Coronary artery (tissue), 2 donors: ENCODE data around the gene FOXS1.

Experiments used
- DNase-seq: peaks from one replicate; pipeline ENCODE4 v3.0.0-alpha.2; 2017; ENCODE audit warnings: low spot score
- H3K27ac ChIP-seq, 2 donors: fragments of 200-600 bp; sonication (generic); one replicate each; pipeline ENCODE4 v1.5.1; 2016 to 2019
- H3K4me3 ChIP-seq: fragments of 200-600 bp; sonication (generic); 2 replicates; pipeline ENCODE4 v1.5.1; 2016; ENCODE audit warnings: mild to moderate bottlenecking, moderate library complexity
- CTCF ChIP-seq: fragments of 200-600 bp; sonication (generic); IDR thresholded peaks from one replicate; pipeline ENCODE4 v1.5.1; 2019; ENCODE audit warnings: antibody characterized with exemption

Gene FOXS1

DNA sequence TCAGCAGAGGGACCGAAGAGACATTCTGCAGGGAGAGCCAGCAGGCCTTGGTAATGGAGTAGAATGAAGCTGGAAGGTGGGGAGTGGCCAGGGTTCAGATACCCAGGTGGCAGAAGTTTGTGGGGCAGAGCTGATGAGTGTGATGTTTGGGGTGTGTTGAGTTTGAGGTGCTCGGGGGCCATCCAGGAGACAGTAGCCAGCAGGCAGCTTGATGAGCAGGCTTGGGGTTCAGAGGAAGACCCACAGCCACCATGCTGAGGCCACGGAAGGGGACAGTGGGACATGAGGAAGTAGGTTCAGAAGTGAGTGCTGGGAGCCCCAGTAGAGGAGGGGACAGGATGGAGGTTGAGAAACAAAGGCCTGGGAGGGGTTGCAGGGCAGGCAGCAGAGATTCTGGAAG is 11.1 kb upstream of the FOXS1 start:
- DNase-seq = no peak
- Histone ChIP-seq H3K27ac (no peak overlapping the region), H3K4me3 (no peak overlapping the region)
- no peak for TF ChIP-seq CTCF

DNA sequence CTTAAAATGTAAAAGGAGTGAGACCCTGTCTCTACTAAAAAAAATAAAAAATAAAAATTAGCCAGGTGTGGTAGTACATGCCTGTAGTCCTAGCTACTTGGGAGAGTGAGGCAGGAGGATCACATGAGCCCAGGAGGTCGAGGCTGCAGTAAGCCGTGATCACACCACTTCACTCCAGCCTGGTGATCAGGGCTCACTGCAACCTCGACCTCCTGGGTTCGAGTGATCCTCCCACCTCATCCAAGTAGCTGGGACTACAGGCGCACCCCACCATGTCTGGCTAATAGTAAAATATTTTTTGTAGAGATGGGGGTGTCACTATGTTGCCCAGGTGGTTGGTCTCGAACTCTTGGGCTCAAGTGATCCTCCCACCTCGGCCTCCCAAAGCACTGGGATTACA is 8.1 kb upstream of the FOXS1 start:
- no peak overlapping the region for H3K27ac ChIP-seq
- no peak overlapping the region for H3K4me3 ChIP-seq
- TF ChIP-seq CTCF = no peak
- DNase-seq = no peak

DNA sequence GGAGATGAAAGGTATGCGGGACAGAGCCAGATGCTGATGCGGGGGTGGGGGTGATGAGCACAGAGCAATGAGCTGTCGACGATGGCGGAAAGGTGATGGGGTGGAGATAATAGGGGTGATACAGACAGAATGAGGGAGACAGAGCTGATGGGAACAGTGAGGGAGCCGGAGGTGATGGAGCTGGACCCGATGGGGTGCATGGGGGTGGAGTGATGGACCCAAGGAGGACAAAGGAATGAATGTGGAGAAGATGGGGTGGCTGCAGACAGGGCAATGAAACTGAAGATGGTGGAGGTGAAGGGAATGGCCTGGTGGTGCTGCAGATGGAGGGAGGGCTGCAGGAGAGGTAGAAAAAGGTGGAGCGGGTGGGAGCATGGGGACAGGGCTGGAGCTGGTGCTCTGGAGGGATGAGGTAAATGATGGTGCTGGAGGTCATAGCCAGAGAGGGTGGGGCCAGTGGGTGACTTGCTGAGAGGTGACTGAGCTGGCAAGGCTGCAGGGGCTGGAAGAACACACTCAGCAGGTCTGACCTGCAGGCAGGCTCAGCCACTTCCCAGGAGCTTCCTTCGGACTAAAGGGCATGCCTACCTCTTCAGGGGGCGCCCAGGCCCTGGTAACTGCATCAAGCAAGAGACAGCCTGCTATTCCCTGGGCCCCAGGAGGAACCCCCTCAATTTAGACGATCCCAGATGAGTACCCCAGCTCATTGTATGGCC is 6.0 kb upstream of the FOXS1 start:
- no peak for DNase-seq
- Histone ChIP-seq H3K4me3 (no peak overlapping the region), H3K27ac (no peak overlapping the region)
- TF ChIP-seq CTCF = no peak

DNA sequence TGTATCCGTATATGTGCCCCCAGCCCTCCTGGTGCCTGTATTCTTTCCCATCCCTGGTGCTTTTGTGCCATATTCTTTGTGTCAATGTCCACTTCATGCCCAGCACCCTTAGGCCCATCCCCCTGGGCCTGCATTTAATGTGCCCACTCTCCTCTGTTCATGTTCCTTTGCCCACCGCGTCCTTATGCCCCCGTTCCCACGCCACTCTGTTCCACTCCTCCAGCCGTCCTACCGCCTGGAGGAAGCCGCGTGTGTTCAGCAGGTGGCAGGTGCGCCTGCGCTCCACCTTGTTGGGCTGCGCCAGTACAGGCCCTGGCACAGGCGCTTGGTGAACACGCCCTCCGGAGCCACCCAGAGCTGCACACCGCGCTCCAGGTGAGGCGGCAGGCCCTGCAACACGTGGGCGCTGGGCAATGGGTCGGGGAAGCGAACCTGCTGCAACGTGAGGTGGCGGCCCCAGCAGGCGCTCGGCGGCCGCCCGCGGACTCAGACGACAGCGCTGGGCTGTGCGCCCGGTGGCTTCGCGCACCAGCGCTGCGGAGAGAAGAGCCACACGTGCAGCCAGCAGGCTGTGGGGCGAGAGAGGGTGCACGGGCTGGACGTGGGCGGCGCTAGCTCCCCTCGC is 4.0 kb upstream of the FOXS1 start:
- H3K4me3 ChIP-seq = no peak overlapping the region
- no peak overlapping the region for H3K27ac ChIP-seq
- no peak for TF ChIP-seq CTCF
- no peak for DNase-seq

DNA sequence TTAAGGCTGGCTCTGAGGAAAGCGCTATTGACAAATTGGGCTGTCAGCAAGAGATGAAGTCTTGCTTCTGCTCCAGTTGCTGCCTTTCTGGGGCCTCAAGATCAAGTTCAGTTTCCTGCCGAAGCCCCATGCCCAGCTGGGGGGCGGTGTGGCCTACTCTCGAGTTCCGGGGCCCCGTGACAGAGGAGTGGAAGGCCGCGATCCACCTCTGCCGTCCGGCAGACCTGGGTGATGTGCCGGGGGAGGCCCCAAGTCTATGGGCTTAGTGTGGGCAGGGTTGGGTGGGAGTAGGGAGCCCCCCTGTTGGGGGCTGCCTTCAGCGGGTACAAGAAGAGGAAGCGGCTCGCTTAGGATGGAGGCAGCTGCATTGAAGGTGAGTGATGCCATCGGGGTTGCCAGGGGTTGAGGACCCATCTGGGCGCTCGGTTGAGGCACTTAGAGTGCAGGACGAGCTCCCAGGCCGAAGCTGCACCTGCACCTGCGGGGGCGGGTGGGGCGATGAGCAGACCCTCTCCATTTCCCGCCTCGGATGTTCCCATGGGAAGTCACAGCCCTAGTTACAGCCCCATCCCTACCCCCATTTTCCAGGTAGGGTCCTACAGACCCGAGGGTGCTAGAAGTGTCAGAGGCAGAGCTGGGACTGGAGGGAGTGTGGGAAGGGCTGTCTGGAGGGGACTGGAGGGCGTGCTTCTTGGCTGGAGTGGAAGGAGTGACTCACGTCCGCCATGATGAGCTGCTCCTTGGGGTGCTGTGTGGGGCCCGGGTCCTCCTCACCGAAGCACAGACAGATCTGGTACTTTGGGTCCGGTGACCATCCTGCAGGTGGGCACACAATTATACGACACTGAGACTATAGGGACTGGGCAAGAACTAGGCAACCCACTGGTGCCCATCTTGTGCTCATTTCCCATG is 2.9 kb upstream of the FOXS1 start:
- no peak for DNase-seq
- H3K27ac ChIP-seq = no peak overlapping the region
- no peak overlapping the region for H3K4me3 ChIP-seq
- no peak for TF ChIP-seq CTCF

DNA sequence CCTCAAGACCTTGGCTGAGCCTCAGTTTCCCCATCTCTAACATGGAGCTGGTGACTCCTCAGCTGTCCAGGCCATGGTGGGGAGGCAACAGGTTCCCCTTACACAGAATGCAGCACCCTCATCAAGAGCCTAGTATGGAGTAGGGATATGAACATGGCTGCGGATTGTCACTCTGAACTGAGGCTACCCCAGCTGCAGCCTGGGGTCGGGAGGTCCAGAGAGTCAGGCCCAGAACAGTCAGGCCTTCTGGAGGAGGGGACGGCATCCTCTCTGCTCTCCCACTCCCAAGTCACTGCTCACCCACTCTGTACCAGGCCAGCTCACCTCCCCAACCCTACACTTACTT is 1.4 kb upstream of the FOXS1 start:
- H3K27ac ChIP-seq = no peak overlapping the region
- H3K4me3 ChIP-seq = no peak overlapping the region
- TF ChIP-seq CTCF = no peak
- DNase-seq = no peak
